ENCODE measurements around the gene SORCS2.

SORCS2 gene

GRCh38 chr4:7242766-7243165 is 50.4 kb downstream of the SORCS2 start:
- no peak for DNase-seq

GRCh38 chr4:7243609-7244330 is 51.4 kb downstream of the SORCS2 start:
- peak in 14 of 51 donors; percentile 10 to 84 (median 66) for DNase-seq

- peak in 36 of 51 donors; percentile 12 to 84 (median 52) for DNase-seq
Measured at GRCh38 chr4:7244331-7244665, 52.0 kb downstream of the SORCS2 start.

GRCh38 chr4:7244751-7245320 is 52.5 kb downstream of the SORCS2 start:
- DNase-seq: peak in 31 of 51 donors; percentile 7 to 71 (median 49)

GRCh38 chr4:7247521-7247920 is 55.2 kb downstream of the SORCS2 start:
- no peak for DNase-seq

- DNase-seq: no peak
Measured at GRCh38 chr4:7247946-7248345, 55.6 kb downstream of the SORCS2 start.

- DNase-seq: no peak
Measured at GRCh38 chr4:7248857-7249256, 56.5 kb downstream of the SORCS2 start.

- no peak for DNase-seq
Measured at GRCh38 chr4:7251321-7251720, 59.0 kb downstream of the SORCS2 start.

- no peak for DNase-seq
Measured at GRCh38 chr4:7252051-7252450, 59.7 kb downstream of the SORCS2 start.

- DNase-seq: no peak
Measured at GRCh38 chr4:7252510-7253340, 60.4 kb downstream of the SORCS2 start.

GRCh38 chr4:7253341-7253700 is 61.0 kb downstream of the SORCS2 start:
- DNase-seq: no peak

GRCh38 chr4:7253837-7254236 is 61.5 kb downstream of the SORCS2 start:
- no peak for DNase-seq

- no peak for DNase-seq
Measured at GRCh38 chr4:7254736-7255487, 62.6 kb downstream of the SORCS2 start.

- no peak for DNase-seq
Measured at GRCh38 chr4:7255488-7255881, 63.1 kb downstream of the SORCS2 start.

- no peak for DNase-seq
Measured at GRCh38 chr4:7255996-7256395, 63.7 kb downstream of the SORCS2 start.

- no peak for DNase-seq
Measured at GRCh38 chr4:7256984-7257810, 64.9 kb downstream of the SORCS2 start.

GRCh38 chr4:7259039-7259438 is 66.7 kb downstream of the SORCS2 start:
- DNase-seq: no peak

- DNase-seq: no peak
Measured at GRCh38 chr4:7260569-7260968, 68.2 kb downstream of the SORCS2 start.

GRCh38 chr4:7261087-7261486 is 68.7 kb downstream of the SORCS2 start:
- DNase-seq: no peak

GRCh38 chr4:7261536-7261935 is 69.2 kb downstream of the SORCS2 start:
- no peak for DNase-seq

- DNase-seq: no peak
Measured at GRCh38 chr4:7262134-7262533, 69.8 kb downstream of the SORCS2 start.

Data from hypothalamus (tissue), 51 donors.